HG03442 (cell line): ENCODE results near the gene EIF4A3.

ENCODE experiments used
- ATAC-seq: cut with Tn5 transposase; IDR thresholded peaks from one replicate; pipeline ENCODE4 v1.9.1; 2021; ENCODE audit warnings: mild to moderate bottlenecking, moderate library complexity; ENCODE audit not compliant: unreplicated experiment

EIF4A3 gene

GRCh38 chr17:80147035-80147822 lies at the start of gene EIF4A3:
Gene EIF4A3 (minus strand): TSS chr17:80147128. CDS start chr17:80146961, 167 bp downstream.
- peak; percentile 82 for ATAC-seq

- ATAC-seq: no peak
These were observed 49.7 kb upstream of the EIF4A3 start for GRCh38 chr17:80196652-80197051.

- no peak for ATAC-seq
These were observed 49.0 kb upstream of the EIF4A3 start for GRCh38 chr17:80195671-80196529.

DNA sequence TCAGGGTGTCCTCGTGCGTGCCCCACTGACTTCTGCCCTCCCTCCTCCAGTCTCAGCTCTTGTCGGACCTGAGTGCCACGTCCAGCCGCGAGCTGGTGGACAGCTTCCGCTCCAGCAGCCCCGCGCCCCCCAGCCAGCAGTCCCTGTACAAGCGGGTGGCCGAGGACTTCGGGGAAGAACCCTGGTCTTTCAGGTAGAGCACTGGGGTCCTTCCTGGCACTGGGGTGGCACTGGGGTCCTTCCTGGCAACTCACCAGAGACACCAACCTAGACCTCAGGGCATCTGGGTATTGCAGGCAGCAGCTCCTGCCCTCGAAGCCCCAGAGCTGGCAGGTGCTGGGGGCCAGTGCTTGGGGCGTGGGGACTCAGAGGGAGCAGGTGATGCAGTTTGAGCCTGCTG lies 48.2 kb upstream of the EIF4A3 start:
- ATAC-seq: no peak

- ATAC-seq: no peak
These were observed 45.1 kb upstream of the EIF4A3 start for GRCh38 chr17:80191865-80192661.

DNA sequence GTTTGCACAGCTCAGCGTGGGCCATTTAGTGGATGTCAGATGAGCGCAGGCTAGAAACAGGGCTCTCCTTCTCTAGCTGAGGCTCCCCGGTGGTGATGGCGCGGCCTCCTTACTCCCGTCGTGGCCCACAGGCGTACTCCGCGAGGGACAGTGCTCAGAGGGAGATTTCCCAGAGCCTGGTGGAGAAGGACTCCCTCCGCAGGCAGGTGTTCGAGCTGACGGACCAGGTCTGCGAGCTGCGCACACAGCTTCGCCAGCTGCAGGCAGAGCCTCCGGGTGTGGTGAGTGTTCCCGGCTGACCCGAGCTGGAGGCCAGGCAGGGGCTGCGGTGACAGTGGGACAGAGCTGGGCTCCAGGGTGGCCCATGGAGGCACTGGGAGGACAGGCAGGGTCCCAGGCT lies 44.3 kb upstream of the EIF4A3 start:
- ATAC-seq: no peak

DNA sequence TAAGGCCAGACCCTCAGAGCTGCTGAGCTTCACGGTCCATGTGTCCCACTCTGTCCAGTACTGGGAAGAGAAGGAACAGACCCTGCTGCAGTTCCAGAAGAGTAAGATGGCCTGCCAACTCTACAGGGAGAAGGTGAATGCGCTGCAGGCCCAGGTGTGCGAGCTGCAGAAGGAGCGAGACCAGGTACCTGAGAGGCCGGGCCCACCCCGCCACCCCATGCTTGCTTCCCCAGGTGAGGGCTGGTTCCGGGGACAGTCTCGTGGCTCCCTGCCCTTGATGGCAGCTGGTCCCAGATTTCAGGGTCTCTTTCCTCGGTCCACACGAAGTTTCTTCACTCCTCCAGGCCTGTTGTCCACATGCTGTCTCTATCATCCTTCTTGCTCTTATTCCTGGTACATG lies 43.8 kb upstream of the EIF4A3 start:
- no peak for ATAC-seq

DNA sequence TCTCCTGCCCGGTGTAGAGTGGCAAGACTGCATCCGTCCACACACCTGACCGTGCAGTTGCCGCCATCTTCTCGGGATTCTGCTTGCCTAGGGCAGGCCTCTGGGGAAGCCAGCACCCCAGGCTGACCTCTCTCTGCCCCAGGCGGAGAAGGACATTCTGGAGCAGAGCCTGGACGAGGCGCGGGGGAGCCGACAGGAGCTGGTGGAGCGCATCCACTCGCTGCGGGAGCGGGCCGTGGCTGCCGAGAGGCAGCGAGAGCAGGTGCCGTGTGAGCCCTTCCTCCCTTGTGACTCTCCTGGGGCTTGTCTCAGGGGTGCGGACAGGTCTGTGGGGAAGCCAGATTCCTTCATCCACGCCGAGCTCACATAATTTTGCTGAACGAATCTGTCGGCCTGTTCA lies 42.7 kb upstream of the EIF4A3 start:
- no peak for ATAC-seq

- ATAC-seq: no peak
These were observed 40.6 kb upstream of the EIF4A3 start for GRCh38 chr17:80187515-80187941.

DNA sequence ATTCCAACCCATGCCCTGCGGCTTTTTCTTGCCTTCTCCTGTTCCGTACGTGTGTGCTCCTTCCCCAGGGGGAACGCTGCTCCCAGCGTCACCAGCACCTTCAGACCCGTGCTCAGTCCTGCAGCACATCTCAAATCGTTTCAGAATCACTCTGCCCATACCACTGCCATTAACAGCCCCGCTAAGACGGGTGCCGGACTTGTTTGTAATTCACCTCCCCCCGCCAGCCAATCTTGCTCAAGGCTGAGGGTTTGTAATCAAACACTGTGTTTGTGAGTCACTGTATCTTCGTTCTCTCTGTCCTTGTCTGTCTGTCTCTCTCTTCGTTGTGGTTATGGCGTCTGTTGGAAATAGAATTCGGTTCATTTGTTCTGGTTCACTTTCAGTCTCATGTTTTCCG lies 40.2 kb upstream of the EIF4A3 start:
- ATAC-seq: no peak

GRCh38 chr17:80185968-80186367 lies 39.0 kb upstream of the EIF4A3 start:
- ATAC-seq: no peak

- ATAC-seq: no peak
These were observed 37.4 kb upstream of the EIF4A3 start for GRCh38 chr17:80184423-80184714.

DNA sequence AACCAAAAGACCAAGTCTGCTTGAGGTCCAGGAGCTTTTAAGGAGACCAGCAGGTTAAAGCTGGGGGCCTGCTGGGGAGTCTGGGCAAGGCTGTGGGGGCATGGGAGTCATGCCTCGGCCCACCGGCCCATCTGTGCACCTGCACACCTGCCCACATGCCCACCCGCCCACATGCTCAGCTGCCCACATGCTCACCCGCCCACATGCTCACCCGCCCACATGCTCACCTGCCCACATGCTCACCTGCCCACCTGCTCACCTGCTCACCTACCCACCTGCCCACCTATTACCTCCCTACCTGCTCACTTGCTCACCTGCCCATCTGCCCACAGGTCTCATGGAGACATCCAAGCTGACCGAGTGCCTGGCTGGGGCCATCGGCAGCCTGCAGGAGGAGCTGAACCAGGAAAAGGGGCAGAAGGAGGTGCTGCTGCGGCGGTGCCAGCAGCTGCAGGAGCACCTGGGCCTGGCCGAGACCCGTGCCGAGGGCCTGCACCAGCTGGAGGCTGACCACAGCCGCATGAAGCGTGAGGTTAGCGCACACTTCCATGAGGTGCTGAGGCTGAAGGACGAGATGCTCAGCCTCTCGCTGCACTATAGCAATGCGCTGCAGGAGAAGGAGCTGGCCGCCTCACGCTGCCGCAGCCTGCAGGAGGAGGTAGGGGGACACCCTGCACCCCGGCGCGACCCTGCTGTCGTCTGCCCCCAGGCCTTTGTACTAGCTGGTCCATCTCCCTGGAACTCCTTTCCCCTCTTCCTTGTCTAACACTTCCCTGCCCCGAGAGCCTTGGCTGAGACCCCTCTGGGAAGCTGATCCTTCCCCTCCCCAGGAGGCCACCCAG lies 36.9 kb upstream of the EIF4A3 start:
- ATAC-seq: no peak

DNA sequence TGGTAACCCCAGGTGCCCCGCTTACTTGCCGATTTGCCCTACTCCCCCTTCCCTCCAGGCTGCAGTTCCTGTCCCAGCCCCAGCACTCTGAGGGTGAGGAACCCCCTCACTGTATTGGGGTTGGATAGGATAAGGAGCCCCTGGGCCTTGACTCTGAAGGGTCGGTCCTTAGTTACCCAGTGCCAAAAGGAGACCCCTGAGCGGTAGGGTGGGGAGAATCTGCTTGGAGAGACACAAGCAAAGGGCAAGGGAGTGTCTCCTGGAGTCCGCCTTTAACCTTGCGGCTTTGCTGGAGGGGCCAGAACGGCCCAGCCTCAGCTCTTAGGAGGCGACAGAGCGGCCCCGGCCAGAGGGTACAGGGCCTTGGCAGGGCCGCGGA lies 35.9 kb upstream of the EIF4A3 start:
- no peak for ATAC-seq

DNA sequence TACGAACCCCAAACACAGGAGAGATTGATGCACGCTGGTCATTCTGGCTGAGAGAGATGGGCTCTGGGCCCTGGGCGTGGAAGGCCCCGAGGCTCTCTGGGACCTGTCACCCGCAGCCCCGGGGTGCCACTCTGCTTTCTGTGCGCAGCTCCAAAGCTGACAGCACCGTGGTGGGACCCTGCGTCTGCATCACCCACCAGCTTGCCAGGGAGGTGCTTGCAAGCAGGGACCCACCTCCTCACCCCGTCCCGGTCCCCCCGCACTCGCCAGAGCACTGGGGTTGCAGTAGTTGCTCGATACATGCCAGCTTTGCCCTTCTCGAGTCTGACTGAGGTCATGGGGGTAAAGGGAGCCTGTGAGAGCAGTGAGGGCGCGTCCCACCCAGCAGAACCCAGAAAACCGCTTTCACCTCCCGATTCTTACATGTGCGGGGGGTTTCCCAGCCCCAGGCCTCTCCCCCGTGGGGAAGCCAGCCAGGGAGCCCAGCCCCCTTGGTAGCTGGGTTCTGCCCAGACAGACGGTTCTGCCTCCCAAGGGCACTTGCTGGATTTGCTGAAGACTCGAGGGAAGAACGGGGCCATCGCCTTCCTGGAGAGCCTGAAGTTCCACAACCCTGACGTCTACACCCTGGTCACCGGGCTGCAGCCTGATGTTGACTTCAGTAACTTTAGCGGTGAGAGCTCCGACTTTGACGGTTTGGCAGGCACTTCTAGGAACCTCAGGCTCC lies 35.4 kb upstream of the EIF4A3 start:
- ATAC-seq: no peak

GRCh38 chr17:80181431-80181830 lies 34.5 kb upstream of the EIF4A3 start:
- ATAC-seq: no peak

GRCh38 chr17:80180192-80180591 lies 33.3 kb upstream of the EIF4A3 start:
- no peak for ATAC-seq

DNA sequence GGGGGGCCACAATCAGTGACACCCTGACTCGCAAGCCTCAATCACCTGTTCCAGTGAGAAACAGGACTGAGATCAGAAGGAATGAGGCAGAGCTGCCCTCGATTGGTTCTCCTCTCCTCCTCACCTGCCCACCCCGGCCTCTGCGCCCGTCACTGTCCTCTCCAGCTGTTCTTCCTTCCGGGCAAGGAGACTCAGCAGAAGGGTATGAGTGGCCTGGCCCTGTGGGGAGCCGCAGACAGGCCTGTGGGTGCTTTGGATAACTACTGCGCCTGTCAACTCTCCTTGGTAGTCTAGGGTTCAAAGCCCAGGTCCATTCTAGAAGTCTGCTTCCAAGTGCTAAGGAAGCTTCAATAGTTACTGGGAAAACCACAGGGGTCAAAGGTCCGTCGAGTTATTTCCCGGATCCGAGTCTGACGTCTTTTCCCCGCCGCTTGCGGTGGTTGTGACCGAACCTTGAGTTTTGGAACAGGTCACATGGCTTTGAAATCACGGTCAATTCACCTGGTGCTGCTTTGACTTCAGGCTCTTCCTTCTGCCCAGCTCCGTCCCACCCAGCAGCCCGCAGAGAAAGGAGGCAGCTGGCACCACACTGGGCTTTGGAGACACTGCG lies 31.2 kb upstream of the EIF4A3 start:
- no peak for ATAC-seq

DNA sequence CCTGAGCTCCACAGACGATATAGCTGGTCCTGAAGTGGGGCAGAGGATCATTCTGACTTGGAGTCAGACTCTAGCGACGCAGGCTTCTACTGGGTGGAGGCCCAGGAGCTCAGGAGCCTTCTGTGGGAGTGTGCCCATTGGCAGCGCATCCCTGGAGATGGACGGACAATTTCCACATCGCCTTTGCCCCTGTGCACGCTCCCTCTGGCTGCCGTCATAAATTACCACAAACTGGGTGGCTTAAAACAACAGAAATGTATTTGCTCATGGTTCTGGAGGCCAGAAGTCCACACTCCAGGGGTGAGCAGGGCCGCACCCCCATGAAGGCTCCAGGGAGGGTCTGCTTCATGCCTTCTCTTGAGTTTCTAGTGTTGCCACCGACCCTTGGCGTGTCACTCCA lies 29.8 kb upstream of the EIF4A3 start:
- no peak for ATAC-seq

- no peak for ATAC-seq
These were observed 27.0 kb upstream of the EIF4A3 start for GRCh38 chr17:80173916-80174315.
